ENCODE data around the gene GAL3ST2.
A peak's percentile ranks its signal among the peaks of the same experiment; 100 is the strongest.
"Not testable (repeated sequence)": the region's sequence is repeated elsewhere in the genome, so short reads cannot be mapped to it uniquely, and the experiment has no call there.

Gene GAL3ST2

DNA sequence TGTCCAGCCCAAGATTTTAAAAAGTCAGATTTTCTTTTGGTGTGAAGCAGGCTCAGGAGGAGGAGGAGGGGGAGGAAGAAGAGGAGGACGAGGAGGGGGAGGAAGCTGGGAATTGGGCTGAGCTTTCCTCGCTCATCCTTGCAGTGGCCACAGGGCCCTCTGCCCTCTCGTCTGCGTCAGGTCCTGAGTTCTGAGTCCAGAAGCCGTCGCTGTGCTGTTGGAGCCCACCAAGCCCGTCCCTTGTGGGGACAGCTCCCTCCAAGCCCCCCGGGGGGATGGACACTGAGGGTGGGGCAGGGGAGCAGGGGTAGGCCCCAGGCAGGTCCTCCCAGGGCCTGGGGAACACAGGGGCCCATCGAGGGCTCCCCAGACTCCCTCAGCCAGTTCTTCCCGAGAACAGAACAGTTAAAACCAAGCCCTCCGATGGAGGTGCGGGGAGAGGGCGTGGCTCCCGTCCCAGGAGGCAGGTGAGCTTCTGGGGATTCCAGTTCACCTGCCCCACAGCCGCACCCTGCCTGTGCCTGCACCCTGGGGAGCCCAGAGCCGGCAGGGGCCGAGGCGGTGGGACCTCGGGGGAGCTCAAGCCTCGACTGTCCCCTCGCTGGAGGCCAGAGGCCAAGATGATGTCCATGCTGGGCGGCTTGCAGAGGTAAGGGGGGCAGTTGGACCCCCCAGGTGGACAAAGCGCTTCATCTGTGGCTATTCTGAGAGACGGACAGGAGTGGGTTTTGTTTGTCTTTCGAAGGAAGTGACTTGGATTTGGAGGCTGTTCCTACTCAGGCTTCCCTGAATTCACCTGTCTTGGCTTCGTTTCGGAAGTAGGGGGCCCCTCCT is at the start of gene GAL3ST2:
Gene GAL3ST2 (plus strand): TSS at position 487 of the 834 bp plus-strand sequence. CDS start 134 bp downstream, at position 621.
- no peak for FAIRE-seq

DNA sequence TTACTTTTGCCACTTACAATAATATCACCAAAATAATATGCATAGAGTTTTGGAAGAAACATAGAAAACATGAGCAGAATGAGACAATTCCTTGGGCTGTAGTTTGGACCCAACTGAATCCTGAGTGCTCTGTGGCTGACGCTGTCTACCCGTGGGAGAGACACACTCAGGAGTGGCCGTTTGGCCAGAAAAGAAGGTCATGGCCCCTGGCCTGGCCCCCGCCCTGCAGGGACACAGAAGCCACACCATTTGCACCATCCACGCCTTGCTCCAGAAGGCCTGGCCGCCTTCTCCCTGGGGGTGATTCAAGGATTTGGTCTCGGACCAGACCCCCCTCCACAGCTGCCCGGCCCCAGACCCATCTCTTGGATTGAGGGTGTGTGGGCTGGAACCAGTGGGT is 48.6 kb upstream of the GAL3ST2 start:
- FAIRE-seq = no peak

DNA sequence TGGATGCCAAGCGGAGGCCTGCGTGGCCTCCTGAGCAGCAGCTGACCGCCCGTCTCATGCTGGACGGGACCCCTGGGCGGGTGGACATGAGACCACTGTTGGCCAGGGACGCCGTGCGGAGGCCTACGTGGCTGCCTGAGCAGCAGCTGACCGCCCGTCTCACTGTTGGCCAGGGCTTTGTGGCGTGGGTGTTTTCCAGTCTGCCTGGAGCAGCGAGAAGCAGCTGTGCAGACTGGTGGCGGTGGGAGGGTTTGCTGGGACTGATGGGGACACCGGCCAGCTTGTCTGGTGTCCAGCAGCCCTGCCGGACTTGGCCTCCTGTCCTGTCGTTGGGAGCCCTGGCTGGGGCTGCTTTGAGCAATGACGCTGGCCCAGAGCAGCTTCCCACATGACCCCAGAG is 48.0 kb upstream of the GAL3ST2 start:
- FAIRE-seq = no peak

DNA sequence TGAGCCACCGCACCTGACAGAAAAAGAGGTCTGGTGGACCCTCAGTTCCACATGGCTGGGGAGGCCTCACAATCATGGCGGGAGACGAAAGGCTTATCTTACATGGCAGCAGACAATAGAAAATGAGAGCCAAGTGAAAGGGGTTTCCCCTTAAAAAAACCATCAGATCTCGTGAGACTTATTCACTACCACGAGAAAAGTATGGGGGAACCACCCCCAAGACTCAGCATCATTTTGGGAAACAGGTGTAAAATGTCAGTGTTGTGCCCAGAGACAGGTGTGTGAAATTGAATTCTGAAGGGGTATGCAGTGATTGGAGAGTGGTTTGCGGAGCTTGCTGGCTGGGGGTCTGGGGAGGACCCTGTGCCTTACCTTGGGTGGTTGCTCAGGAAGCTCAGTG is 46.8 kb upstream of the GAL3ST2 start:
- FAIRE-seq = no peak

DNA sequence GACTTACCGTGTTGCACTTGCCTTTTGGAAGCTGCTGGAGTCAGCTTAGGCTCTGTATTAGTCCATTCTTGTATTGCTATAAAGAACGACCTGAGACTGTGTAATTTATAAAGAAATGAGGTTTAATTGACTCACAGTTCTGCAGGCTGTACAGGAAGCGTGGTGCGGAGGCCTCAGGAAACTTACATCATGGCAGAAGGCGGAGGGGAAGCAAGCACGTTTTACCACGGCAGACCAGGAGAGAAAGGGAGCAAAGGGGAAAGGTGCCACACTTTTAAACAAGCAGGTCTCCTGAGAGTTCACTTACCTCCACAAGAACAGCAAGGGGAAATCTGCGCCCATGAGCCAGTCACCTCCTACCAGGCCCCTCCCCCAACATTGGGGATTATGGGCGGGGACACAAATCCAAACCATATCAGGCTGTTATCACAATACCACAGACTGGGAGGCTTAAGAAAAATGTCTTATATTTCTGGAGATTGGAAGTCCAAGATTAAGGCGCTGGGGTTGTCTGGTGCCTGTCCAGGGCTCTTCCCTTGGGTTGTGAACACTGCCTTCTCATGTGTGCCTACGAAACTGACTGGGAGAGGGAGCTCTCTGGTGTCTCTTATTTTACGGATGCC is 45.8 kb upstream of the GAL3ST2 start:
- FAIRE-seq = no peak

DNA sequence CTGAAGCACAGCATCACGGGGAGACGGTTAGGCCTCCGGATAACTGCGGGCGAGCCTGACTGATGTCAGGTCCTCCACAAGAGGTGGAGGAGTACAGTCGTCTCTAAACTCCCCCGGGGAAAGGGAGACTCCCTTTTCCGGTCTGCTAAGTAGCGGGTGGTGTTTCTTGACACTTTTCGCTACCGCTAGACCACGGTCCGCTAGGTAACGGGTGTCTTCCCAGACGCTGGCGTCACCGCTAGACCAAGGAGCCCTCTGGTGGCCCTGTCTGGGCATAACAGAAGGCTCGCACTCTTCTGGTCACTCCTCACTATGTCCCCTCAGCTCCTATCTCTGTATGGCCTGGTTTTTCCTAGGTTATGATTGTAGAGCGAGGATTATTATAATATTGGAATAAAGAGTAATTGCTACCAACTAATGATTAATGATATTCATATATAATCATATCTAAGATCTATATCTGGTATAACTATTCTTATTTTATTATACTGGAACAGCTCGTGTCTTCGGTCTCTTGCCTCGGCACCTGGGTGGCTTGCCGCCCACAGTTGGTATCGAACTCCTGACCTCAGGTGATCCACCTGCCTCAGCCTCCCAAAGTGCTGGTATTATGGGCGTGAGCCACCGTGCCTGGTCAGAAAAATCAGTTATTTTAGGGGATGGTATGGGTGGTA is 44.0 kb upstream of the GAL3ST2 start:
- FAIRE-seq = not testable (repeated sequence)

DNA sequence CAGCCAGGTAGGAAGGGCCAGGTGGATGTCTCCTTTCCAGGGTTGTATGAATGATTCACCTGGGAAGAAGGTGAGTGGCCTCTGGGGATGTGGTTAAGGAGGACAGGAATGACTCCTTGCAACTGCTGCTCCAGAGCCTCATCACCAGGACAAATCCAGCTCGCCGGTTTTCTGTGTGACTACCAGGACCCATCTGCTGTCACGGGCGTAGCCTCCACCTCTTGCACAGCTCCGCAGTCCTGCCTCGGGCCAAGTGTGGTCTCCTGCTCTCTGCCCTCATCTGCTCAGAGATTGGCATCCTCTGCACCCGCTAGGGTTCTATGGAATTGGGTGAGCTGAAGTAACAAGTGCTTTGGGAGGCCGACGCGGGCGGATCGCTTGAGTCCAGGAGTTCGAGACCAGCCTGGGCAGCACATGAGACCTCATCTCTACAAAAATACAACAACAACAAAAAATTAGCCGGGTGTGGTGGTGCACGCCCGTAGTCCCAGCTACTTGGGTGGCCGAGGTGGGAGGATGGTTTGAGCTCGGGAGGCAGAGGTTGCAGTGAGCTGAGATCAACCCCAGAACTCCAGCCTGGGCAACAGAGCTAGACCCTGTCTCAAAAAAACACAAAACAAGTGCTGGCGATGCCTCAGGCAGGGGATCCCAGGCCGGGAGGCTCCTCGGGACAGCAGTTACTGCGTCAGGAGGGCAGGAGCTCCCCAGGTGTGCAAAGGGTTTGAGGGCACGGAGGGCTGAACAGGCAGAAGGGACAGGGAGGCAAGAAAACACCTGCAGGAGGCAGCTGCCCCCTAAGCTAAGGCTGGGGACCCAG is 43.0 kb upstream of the GAL3ST2 start:
- FAIRE-seq = no peak

DNA sequence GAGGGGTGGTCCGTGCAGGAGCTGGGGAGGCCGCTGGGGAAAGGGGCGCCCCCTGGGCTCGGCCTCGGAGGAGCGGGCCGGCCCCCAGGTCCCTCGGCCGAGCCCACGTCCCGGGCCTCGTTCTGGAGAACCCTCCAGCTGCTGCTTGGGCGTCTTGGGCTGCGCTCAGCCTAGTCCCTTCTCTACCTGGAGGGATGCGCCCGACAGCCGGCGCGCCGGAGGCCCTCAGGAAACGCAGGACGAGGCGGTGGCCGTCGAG is 42.5 kb upstream of the GAL3ST2 start:
- FAIRE-seq = no peak

DNA sequence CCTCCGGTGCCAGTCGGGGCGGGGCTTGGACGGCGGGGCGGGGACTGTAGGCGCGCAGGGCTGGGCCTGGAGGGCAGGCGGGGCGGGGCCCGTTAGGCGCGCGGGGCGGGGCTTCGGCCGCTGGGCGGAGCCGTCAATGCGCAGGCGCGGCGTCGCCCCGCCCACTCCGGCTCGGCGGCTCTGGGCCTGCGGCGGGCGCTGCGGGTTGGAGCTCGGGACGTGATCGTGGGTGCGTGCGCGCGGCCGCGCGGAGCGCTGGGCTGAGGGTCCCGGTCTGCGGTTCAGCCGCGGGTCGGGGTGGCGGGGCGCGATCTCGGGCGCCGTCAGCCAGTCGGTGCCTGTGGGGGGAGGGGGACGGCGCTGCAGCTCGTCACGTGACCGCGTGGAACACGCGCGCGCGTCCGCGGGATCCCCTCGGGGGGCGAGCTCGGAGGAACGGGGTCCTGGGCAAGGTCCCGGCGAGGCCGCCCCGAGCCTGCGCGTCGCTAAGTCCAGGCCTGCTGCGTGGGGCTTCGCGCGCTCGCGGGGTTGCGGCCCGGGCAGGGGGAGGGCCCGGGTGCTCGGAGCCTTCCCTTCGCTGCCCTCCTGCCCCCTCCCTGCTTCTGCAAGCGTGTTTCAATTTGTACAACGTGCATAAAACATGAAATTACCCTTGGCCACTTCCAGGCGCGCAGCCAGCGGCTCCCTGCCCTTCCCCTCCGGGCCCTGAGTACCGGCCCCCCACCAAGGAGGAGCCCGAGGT is 42.0 kb upstream of the GAL3ST2 start, which contains the start of gene D2HGDH:
Gene D2HGDH (plus strand): TSS at position 164 of the 742 bp plus-strand sequence. CDS start 595 bp downstream, outside the sequence.
- FAIRE-seq = no peak

DNA sequence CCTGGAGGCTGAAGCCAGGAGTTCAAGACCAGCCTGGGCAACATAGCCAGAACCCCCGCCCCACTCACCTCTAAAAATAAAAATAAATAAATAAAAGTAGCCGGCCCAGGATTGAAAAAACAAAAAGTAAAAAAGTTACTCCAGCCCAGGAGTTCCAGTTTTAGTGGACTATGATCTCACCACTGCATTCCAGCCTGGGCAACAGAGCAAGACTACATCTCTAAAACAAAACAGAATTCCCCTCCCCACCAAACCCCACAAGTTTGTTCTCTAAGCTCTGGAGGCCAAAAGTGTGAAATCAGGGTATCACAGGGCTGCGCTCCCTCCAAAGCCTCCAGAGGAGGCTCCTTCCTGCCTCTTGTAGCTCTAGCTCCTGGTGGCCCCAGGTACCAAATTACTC is 40.5 kb upstream of the GAL3ST2 start:
- FAIRE-seq = no peak

DNA sequence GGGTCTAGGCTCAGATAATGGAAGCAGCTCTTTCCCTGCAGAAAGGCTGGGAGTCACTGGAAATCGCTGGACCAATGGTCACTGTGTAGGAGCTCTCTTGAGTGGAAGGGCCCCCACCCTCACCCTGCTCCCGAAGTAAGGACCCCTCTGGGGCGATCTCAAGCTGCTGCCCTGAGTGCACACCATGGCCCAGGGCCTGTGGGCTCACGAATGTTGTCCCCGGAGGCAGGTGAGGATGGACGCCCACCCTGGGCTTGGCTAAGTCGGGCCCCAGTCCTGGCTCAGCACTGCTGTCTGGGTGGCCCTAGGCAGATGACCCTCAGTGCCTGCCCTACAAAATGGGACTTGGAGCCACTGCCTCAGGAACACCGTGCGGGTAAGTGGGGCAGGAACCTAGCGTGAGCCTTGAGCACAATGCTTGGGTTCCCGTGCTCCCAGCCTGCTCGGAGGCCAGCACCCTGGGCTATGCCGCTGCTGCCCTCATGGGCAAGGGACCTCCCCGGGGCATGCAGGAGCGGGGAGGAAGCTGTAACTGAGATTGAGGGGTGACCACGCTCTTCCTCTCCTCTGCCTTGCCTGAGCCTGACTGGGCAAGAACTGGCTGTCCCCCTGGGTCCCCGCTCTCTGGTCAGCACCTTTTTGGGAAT is 38.5 kb upstream of the GAL3ST2 start:
- FAIRE-seq = no peak

DNA sequence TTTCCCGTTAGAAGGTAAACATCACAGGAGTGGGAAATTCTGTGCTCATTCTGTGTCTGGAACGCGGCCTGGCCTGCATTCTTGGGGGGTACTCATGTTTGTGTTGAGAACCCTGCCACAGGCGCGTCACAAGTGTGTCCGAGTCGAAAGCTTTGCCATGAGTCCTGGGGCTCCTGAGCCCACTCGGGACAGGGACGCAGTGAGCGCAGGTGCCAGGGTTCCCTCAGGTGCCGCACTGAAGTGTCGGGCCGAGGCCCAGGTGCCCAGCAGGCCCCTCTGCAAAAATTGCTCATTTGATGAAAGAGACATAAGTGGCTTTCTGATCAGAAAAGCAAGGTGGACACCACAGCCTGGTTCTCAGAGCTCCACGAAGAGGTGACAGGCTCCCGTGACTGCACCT is 37.4 kb upstream of the GAL3ST2 start:
- FAIRE-seq = no peak

DNA sequence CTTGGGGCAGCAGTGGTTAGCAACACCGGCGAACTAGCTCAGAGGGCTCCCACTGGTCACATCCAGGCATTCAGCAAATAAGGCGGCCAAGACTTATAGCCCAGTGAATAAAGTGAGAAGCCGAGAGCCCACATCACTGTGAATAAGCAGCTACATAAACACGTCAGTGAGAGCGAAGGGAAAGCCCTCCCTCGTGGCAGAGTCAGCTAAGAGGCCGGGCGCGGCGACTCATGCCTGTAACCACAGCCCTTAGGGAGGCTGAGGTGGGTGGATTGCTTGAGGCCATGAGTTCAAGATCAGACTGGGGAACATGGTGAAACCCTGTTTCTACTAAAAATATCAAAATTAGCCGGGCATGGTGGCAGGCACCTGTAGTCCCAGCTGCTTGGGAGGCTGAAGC is 37.0 kb upstream of the GAL3ST2 start:
- FAIRE-seq = no peak

DNA sequence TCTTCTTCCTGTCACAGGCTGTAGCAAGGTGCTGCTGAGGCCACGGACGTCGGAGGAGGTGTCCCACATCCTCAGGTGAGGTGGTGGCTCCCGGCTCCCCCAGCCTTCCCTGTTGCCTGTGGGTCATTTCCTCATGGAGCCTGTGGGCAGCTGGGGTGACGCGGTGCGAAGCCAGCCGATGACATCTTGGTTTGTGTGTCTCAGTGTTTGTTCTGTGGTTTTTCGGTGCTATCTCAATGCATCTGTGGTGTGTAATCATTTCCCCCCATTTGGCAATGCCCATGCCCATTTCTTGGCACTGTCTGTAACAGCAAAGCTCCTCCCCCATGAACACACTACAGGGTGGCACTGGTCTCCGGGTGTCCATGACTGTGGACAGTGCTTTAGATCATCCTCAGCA is 35.6 kb upstream of the GAL3ST2 start:
- FAIRE-seq = no peak

DNA sequence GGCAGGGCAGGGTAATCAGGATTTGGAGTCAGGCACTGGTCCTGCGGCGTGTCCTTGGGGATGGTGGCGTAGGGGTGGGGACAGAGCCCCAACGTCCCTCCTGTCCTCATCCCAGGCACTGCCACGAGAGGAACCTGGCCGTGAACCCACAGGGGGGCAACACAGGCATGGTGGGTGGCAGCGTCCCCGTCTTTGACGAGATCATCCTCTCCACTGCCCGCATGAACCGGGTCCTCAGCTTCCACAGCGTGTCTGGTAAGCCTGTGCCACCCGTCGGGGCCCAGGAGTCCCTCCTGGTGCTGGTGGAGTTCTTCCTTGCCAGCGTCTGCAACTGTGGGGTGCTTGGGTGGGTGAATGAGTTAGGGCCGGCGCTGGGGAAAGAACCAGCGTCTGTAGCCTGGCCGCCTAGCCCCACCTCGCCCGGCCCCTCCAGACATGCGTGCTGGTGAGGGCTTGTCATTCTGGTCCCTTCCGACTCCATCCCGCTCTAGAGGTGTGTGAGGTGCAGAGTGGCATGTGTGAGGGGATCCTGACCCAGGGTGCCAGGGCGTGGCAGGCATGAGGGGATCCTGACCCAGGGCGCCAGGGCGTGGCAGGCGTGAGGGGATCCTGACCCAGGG is 34.2 kb upstream of the GAL3ST2 start:
- no peak for FAIRE-seq

DNA sequence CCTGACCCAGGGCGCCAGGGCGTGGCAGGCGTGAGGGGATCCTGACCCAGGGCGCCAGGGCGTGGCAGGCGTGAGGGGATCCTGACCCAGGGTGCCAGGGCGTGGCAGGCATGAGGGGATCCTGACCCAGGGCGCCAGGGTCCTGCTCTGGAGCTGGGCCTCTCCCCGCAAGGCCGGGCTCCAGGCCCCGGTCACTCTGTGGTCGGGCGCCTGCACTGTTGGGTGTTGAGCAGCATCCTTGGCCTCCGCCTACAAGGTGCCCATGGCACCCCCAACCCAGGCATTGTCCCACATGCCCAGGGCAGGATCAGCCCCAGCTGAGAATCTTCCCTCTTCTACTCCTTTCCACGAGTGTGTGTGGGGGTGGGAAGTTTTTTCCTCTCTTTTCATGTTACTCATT is 33.6 kb upstream of the GAL3ST2 start:
- FAIRE-seq = not testable (repeated sequence)

DNA sequence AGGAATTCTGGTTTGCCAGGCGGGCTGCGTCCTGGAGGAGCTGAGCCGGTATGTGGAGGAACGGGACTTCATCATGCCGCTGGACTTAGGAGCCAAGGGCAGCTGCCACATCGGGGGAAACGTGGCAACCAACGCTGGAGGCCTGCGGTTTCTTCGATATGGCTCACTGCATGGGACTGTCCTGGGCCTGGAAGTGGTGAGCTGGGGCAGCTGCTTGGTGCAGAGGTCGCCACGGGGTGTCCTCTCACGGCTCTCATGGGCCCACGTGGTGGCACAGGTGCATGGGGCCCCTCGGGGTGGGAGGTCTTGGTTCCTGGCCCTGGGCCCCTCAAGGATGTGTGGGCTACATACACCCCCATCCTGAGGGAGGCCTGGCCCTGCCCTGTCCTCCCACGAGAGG is 33.0 kb upstream of the GAL3ST2 start:
- no peak for FAIRE-seq

DNA sequence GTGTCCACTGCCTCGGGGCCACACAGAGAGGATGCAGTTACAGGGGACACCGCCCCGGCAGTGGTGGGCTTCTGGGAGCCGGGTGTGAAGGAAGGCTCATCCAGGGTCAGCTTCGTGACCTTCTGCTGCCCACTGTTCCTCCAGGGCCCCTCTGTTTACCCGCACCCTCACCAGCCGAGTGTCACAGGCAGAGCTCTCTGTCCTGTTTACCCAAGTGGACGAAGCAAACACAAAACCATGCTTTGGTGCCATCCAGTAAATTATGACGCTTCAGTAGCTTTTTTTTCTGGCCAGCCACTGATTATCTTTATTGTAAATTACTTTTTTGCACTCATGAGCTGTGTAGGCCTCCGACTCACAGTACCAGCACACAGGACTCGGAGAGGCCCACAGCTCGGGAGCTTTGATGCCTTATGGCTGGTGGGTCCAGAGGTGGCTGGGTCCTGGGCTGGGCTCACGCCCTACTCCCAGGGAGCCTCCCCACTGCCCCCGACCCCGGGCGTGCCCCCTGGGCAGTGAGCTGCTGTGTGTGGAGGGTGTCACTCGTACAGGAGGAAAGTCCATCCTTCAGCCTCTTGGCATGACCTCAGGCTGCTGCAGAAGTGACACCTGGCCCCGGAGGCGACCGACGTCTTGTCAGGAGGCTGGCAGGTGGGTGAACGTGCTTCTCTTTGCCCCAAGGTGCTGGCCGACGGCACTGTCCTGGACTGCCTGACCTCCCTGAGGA is 32.4 kb upstream of the GAL3ST2 start:
- peak; percentile 94 for FAIRE-seq

DNA sequence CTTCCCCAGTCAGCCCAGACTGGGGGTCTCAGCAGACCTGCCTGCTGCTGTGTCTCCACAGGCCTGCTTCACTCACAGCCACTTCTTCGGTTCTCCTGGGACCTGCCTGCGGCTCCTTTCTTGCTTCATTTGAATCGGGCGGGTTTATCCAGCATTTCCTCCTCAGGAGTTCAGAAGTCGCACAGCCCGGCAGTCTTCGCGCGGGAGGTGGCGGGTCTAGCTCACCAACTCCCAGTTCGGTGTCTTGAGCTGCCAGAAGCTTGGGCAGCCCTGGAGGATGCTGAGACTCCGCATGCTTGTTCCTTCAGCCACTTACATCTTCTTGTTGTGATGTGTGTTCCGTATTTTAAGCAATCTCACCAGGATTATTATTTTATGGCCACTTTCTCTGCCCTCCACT is 31.3 kb upstream of the GAL3ST2 start:
- no peak for FAIRE-seq

DNA sequence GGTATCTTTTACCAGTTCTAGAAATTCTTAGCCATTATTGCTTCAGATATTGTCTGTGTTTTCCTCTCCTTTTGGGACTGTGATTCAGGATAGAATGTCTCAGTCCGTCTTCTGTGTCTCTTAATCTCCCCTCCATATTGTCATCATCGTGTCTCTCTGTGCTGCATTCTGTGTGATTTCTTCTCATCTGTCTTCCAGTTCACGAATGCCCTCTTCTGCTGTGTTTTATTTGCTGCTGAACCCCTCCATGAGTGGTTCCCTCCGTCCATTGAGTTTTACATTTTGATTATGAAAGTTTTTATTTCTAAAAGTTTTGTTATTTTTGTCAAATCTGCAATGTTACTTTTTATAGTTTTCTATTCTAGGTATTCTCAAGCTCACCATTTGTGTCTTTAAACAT is 30.5 kb upstream of the GAL3ST2 start:
- no peak for FAIRE-seq

All from islet of Langerhans (tissue), 1 donor.